COLO668 (cell line): ENCODE data around the gene FAAP20.

Source experiments
- DNase-seq: peaks from one replicate; lab custom pipeline; 2025; ENCODE audit not compliant: unreplicated experiment; lab: John Stamatoyannopoulos, UW

FAAP20 gene

DNA sequence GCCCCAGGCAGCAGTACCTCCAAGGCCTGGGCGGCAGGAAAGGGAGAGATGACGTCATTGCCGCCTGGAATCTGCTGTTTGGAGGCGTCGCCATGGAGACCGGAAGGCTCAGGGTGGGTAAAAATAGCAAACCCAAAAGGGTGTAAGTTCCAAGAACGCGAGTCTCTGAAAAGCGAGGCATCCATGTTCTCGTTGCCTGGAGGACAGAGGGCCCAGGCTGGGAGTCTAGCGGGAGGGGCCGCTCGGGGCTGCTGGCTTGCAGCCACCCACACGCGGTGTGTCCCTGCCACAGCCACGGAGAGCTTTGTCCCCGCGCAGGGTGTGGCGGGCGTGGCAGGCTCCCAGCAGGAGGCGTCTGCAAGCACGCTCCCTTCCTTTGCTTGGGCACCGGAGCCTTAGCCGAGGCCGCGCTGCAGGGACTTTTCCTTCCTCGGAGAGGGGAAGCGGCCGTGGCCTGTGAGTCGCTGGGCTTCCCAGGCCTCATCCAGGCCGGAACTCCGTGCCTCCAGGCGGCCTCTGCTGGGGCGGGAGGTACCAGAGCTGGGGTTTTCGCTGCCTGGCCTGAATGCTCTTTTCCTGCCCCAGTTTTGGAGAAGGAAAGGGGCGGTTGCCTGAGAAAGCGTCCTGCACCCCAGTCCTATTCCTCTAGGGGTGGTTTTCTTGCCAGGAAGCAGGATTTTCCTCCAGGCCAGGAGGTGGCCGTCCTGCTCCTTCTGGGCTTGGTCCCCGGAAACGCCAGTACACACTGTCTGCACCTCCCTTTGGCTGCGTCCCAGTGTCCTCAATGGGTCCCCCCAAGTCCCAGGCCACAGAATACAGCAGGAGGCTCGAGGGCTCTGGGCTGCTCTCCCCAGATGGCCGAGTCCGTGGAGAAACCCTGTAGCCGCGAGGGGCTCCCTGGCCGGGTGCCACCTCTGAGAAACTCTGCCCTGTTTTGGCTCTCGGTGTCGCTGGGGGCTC lies 18.2 kb upstream of the FAAP20 start:
- DNase-seq = peak; percentile 78

DNA sequence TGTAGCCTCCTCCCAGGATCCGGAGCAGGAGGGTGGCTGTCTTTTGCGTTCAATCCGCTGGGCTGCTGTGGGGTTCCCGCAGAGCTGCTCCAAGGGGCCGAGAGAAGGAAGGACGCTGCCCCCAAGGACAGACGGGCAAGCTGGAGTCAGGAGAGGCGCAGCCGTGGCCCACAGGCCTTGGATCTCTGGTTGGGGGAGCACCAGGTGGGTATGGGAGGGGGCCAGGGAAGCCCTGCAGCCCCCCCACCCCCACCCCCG lies 17.6 kb upstream of the FAAP20 start:
- DNase-seq = no peak

DNA sequence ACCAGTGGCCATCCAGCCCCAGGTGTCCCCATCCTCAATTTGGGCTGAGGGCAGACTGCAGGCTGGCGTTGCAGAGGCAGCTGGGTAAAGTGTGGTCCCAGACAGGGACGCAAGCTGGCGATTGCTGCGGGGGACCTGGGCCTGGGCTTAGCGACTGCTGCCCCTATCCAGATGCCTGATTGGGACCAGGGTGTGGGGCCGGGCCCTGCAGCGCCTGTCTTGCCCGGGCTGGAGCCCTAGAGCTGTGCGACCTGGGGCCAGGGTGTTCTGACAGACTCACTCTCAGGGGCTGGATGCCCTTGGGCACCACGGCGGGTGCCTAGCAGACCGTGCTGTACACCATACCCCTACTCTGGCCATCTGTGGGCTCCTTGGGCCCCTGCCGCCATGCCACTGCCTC lies 16.2 kb upstream of the FAAP20 start:
- DNase-seq = no peak

DNA sequence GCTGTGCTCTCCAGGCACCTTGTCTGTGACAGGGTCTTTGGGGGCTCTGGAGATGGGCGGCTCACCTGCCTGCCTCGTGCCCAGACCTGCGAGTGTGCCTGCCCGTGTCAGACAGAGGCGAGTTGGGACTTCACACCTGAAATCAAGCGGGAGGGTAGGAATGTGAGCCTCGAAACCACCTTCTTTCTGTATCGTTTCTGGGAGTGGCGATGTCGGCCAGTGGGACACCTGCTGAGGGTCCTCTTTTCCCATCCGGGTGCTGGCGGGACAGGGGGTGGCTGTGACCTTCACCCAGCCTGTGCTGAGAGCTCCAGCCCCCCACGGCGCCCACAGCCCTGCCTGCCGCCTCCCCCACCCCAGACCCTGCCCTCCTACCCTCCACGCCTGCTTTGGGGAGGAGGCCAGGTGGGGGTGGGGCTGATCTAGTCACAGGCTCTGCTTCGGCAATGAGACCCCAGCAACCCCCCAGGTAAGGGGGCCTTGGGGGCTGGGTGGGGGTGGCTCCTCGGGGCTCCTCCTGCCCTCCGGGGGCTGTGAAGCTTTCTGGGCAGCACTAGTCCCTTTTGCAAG lies 15.6 kb upstream of the FAAP20 start:
- no peak for DNase-seq

DNA sequence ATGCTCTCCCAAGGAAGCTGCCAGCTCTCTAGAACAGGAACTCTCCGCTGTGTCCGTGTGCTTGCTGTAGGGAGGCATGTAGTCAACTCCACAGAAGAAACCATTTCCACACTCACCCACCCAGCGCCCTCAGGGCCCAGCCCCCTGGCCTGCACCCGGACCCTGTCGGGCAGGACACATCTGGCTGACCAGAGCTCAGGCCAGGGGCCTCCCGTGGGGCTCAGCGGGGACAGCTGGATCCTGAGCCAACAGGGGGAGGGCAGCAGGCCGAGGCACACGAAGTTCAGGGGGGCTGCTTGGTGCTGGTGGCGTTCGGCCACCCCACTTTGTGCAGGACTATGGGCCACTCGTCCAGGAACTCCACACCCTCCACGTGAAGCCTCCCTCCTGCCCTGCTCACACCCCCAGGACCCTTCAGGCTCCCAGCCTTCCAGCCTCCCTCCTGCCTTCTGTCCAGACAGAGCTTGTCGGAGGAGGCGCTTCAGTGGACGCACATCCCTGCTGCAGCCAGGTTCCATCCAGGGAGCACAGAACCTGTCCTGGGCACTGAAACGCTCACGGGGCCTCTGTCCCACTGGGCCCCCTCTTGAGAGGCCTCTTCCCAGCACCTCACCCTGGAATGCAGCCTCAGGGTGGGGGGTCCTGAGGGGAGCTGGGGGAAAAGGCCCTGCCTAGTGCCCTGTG lies 15.0 kb upstream of the FAAP20 start:
- DNase-seq = no peak

DNA sequence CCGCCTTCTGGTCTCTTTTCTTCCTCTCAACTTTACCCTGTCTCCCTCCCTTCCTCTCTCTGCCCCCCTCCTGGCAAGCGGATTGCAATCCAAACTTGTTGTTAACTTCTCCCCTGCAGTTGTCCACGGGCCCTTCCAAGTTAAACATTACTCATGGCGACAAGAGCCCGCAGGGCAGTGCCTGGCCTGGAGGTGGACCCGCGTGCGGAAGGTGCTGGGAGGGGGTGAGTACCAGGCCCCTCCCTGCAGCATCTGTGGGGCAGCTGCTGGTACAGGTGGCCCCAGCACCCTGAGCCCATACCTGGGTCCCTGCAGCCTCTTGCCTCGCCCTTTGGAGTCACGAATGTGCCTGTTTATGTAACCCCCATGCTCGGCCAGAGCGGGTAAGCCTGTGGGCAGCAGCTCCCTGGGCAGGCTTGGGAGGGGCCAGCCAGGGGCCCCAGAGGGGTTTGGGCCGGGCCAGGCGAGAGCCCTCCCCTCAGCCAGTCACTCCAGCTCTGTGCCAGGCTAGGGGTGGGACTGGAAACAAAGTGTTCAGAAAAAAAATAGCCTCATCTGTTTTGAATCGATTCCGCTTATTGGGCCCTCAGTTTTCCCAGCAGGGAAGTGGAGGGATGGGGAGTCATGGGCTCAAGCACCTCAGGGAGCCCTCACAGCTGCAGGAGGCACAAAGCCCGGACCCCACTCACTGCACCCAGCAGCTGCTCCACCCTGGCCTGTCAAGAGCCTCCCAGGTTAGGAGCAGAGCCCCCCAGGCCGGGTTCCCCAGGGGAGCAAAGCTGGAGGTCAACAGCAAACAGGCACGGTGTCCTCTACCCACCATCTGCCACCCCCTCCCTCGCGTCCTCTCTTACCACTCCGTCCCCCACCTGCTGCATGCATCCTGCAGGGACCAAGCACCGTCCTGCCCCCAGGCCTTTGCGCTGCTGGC lies 14.0 kb upstream of the FAAP20 start:
- DNase-seq = peak; percentile 60

DNA sequence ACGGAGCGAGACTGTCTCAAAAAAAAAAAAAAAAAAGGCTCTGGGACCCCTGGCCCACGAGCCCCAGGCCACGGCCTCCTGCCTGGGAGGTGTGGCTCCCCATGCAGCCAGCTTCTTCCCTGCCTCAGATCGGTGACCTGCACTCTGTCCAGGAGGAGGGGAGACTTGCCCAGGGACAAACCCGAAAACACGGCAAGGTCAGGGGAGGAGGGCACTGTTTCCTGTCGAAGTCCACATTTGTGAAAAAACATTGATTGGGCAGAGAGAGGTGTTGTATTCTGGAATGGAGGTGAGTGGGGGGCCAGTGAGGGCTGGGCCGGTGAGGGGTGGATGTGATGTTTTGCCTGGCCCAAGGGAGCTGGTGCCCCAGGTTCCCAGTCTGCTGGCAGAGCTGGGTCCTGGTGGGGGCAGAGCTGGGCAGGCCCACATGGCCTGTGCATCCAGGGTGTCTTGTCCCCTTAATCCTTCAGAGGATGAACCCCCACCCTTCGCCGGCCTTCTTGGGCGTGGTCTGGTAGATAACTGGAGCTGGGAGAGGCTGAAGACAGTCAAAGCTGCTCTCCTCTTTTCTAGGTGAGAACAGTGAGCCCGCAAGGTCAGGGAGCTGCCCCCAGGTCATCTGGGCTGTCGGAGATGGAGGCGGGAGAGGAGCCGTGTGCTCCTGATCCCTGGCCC lies 12.4 kb upstream of the FAAP20 start:
- no peak for DNase-seq

DNA sequence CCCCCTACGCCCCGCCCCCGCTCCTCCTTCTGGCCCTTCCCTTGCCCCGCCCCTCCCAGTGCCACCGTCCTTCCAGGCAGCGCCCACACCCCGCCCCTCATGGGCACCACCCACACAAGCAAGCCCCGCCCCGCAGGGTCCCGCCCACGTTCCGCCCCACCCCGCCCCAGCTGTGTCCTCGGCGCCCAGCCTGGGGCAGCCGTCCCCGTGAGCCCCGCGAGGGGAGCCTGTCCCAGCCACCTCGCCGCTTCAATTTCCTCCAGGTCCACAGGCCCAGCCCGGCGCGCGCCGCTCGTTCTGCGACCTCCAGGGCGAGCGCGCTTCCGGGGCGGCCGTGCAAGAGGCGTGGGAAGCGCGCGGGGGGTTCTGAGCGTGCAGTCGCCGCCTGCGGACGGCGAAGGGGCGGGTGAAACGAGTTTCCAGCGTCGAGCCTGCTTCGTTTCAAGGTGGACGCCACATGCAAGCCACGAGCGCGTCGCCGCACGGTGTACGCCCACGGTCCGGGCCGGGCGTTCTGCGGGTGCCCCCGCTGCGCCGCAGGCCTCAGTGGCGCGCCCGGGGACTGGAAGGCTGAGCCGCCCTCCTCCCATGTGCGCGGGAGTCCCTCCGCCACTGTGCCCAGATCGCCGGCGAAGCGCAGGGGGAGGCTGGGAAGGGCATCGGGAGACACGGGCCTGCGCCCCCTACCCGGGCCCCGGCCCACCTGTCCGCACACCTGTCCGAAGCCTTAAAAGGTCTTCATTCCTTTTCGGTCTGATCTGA lies 10.8 kb upstream of the FAAP20 start:
- DNase-seq = peak; percentile 97

DNA sequence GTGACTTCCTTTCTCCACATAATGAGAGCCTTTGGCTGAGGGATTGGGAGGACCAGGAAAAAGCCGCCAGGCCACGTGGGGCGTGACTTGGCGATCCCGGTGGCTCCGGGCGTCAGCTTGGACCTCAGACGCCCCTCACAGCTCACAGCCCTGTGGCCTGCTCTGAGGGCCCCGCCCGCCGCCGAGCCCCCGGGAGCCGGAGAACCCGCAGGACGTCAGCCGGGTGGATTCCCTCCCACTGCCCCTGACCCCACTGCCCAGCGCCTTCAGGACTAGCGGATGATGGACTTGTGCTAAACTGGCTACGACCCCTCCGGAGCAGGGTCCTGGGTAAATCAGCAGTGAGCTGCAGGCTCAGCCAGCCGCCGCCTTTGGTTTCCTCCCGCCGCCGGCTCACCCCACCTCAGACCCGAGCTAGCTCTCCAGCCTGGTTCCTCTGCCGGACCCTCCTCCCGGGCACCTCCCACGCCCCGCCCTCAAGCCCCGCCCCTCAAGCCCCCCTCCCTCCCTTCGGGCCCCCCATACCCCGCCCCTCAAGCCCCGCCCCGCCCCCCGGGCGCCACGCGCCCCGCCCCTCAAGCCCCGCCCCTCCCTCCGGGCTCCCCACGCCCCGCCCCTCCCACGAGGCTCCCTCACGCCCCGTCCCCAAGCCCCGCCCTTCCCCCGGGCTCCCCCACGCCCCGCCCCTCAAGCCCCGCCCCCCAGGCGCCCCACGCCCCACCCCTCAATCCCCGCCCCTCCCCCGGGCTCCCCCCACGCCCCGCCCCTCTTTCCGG lies 10.0 kb upstream of the FAAP20 start:
- DNase-seq = no peak

DNA sequence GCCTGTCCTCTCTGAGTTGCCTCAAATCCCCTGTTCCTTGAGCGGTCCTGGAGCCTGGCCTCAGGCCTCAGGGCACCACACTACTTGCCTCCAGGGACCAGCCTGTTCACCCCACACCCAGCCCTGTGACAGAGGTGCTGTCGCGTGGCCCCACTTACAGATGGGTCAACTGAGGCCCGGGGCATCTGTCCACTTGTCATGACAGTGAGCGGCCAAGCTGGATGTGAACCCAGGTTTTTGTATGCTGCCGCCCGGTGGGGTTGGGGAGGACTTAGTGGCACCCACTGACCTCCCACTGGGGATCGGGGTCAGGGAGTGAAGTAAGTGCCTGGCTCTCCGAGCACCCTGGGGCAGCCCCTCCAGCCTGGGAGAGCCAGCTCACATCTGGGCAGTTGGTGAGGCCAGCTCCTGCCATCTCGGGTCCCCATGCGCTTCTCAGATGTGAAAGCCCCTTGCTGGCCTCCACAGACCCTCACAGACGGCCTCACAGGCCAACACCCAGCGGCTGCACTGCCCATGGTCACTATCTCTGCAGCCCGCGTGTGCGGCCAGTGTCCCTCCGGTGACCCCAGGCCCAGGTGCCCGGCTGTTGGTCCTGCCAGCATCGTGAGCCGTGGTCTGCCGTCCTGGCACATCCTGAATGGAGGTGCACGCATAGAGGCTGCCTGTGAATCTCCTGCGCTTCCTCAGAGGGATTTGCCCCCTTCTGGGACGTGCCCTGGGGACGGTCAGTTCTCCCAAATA lies 9.3 kb upstream of the FAAP20 start:
- DNase-seq = no peak

DNA sequence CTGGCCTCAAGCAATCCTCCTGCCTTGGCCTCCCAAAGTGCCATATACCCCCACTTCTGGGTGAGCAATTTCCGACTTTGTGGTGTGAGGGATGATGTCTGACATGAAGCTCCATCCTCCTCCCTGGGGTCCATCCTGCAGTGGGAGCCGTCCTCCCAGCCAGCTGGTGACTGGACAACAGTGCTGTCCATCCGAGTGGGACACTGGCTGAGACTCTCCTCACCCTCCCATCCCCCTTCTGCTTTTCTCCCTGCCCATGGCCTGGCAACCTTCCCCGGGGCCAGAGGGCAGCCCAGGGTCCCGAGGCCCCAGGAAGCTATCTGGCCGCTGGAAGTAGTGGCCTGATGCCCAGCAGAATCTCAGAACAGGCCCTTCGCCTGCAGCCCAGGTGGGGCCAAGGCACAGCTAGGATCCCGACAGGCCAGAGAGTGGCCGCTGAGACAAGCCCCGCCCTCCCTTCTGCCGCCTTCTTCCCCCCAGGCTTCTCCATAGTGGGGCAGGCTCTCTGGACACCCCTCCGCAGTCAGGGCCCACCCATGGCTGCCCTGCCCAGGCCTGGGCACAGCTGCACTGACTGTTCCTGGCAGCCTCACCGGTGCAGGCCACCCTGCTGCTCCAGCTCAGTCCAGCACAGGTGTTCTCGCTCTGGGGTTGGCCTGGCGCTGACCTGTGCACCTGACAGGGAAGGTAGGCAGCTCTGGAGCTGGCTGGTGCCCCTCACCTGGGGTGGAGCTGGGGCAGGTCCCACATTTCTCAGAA lies 8.4 kb upstream of the FAAP20 start:
- no peak for DNase-seq

DNA sequence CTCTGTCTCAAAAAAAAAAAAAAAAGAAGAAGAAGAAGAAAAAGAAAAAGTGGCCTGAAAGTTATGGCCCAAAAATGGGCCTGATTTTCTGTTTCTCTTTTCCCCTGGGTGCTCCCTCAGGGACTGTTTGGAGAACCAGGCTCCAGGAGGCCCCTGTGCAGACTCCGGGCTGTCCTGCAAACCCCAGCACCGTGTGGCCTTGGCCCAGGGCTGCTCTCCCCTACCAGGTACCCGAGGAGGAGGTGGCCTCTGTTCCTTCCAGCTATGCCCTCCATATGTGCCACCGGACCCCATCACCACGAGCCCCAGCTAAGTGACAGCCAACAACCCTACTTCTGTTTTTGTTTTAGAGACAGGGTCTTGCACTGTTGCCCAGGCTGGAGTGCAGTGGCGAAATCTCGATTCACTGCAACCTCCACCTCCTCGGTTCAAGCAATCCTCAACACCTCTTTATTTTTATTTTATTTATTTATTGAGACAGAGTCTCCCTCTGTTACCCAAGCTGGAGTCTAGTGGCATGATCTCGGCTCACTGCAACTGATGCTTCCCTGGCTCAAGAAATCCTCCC lies 7.5 kb upstream of the FAAP20 start:
- DNase-seq = no peak

DNA sequence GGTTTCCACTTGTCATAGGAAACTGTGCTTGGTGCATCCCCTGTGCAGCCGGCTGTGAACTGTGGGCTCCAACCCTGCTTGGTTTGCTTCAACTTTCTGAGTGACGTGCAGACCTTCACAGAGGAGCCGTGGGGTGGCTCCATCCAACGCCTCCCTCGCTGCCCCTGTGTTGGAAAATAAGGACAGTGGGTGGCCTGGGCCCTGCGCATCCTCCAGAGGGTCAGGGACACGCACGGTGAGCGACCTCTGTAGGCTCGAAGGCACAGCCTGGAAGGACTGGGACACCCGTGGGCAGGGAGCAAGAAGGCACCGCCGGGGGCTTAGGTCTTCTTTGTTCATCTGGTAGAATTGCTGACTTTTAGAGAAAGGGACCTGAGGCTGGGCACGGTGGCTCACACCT lies 6.5 kb upstream of the FAAP20 start:
- no peak for DNase-seq

DNA sequence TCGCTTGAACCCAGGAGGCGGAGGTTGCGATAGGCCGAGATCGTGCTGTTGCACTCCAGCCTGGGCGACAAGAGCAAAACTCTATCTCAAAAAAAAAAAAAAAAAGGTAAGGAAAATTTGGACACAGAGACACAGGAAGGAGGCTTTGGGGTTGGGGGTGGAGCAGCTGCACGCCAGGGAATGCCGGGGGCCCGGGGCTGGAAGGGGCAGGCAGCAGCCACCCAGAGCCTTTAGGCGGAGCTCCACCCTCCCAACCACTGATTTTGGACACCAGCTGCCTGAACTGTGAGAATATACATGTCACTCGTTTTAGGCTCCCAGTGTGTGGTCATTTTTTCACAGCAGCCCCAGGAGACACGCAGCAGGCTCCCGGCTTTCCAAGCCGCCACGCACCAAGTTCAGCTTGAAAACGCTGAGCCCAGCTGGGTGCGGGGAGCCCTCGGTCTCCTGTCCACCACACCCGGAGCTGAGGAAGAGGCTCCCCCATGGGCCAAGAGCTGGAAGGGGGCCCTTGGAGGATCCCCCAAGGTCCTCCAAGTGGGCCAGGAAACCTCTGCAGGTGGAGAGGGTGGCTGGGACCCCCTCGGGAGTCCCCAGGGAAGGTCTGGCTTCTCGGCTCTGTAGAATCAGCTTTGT lies 5.9 kb upstream of the FAAP20 start:
- DNase-seq = no peak

DNA sequence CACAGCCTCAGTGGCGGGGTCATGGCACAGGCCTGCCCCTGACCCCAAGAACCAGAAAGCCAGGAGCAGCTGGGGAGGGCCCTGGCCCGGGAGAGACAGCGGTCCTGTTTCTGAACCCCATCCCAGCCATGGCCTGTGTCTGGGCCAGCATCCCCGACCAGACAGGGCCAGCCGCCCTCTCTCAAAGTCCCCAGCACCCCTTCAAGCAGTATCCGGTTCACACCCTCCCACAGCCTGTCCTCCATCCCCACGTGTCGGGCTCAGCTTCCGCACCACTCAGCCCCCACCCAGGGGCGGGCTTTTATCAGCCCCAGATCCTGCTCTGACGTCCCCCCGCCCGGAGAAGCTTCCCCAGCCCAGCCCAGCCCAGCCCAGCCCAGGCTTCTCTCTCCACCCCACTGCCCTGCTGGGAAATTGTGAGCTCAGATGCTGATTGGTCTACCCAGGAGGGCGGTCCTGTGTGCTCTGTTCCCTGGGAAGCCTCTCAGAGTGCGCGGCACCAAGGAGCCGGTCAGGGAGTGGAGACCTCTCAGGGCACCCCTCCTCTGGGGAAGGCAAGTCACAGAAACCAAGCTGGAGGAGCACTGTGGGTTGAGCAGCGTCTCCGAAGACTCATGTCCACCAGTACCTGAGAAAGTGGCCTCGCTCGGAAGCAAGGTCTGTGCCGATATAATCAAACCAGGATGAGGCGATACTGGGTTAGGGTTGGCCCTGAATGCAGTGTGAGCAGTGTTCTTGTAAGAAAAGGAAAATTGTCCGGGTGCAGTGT lies 4.7 kb upstream of the FAAP20 start:
- peak; percentile 56 for DNase-seq

DNA sequence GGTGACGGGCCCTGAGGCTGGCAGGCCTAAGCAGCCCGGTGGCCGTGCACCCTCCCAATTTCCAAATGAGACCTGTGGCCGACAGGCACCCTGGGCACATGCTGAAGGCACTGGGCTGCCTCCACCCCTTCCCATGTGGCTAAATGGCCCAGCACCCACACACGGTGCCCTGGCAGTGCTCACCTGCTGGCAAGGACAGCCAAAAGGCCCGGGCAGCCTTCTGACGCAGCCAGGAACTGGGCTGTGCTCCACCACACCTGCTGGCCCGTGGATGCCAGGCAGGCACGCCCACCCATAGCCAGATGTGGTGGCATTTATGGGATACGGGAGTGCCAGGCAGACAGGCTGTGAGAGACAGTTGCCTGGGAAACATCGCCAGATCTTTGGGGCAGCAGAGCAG lies 4.0 kb upstream of the FAAP20 start:
- DNase-seq = no peak
